Fibroblast of upper back skin (primary cell): ENCODE data around the gene SRRM1.
A peak's percentile ranks its signal among the peaks of the same experiment; 100 is the strongest.
"Not testable (repeated sequence)": the region's sequence is repeated elsewhere in the genome, so short reads cannot be mapped to it uniquely, and the experiment has no call there.

Experiments used
- DNase-seq: peaks from one replicate; pipeline ENCODE4 v3.0.0-alpha.2; 2013

SRRM1 gene

GRCh38 chr1:24696041-24696755 lies 53.1 kb downstream of the SRRM1 start:
- DNase-seq: no peak

GRCh38 chr1:24696756-24697330 lies 53.7 kb downstream of the SRRM1 start:
- DNase-seq: no peak

- DNase-seq: not testable (repeated sequence)
Measured at GRCh38 chr1:24697453-24698001, 54.4 kb downstream of the SRRM1 start.

GRCh38 chr1:24698326-24698725 lies 55.2 kb downstream of the SRRM1 start:
- DNase-seq: not testable (repeated sequence)

- DNase-seq: no peak
Measured at GRCh38 chr1:24699628-24700027, 56.5 kb downstream of the SRRM1 start.

- peak; percentile 62 for DNase-seq
Measured at GRCh38 chr1:24702511-24703293, 59.6 kb downstream of the SRRM1 start.

- DNase-seq: peak; percentile 77
Measured at GRCh38 chr1:24704411-24705259, 61.5 kb downstream of the SRRM1 start.

- peak; percentile 87 for DNase-seq
Measured at GRCh38 chr1:24705260-24706073, 62.4 kb downstream of the SRRM1 start.

GRCh38 chr1:24706074-24706389 lies 62.9 kb downstream of the SRRM1 start:
- not testable (repeated sequence) for DNase-seq

GRCh38 chr1:24707687-24708086 lies 64.6 kb downstream of the SRRM1 start:
- DNase-seq: peak; percentile 81

- DNase-seq: no peak
Measured at GRCh38 chr1:24708938-24709337, 65.8 kb downstream of the SRRM1 start.

GRCh38 chr1:24709791-24710441 lies 66.8 kb downstream of the SRRM1 start:
- DNase-seq: no peak

GRCh38 chr1:24711329-24711728 lies 68.2 kb downstream of the SRRM1 start:
- no peak for DNase-seq

GRCh38 chr1:24713176-24713575 lies 70.1 kb downstream of the SRRM1 start:
- peak; percentile 83 for DNase-seq

GRCh38 chr1:24713736-24714135 lies 70.6 kb downstream of the SRRM1 start:
- no peak for DNase-seq

- DNase-seq: no peak
Measured at GRCh38 chr1:24714859-24715520, 71.9 kb downstream of the SRRM1 start.

GRCh38 chr1:24715658-24716057 lies 72.6 kb downstream of the SRRM1 start:
- DNase-seq: no peak

GRCh38 chr1:24717887-24718650 lies 75.0 kb downstream of the SRRM1 start:
- DNase-seq: no peak

- no peak for DNase-seq
Measured at GRCh38 chr1:24720152-24720551, 77.0 kb downstream of the SRRM1 start.

GRCh38 chr1:24721533-24721932 lies 78.4 kb downstream of the SRRM1 start:
- DNase-seq: no peak
